GM23338 (cell line): ENCODE results near the gene SORBS2. TPM values are rescaled to one million over a fixed set of nuclear protein-coding genes. Genes with fewer than 3 reads are reported as not detected.

ENCODE experiments used
- ATAC-seq: fragments of 200-7000 bp; cut with Tn5 transposase; 3 replicates; pipeline ENCODE4 v1.9.1; 2020
- DNase-seq: peaks from one replicate; pipeline ENCODE4 v3.0.0-alpha.2; 2015; ENCODE audit warnings: low spot score
- H2AFZ ChIP-seq: fragments of 200-600 bp; sonication (generic); 2 replicates; pipeline ENCODE4 v1.8.0; 2016; ENCODE audit warnings: antibody characterized with exemption, mild to moderate bottlenecking, moderate library complexity
- H3F3A ChIP-seq: fragments of 200-600 bp; sonication (generic); replicated peaks from 2 replicates; pipeline ENCODE4 v1.8.0; 2017; ENCODE audit warnings: antibody characterized with exemption, mixed run types, low read depth
- H3K27ac ChIP-seq: fragments of 200-600 bp; sonication (generic); 2 replicates; pipeline ENCODE4 v1.6.1; 2016; ENCODE audit warnings: low read depth
- H3K27me3 ChIP-seq: fragments of 200-600 bp; sonication (generic); 2 replicates; pipeline ENCODE4 v1.8.0; 2016; ENCODE audit warnings: mild to moderate bottlenecking, mixed run types, moderate library complexity; ENCODE audit not compliant: insufficient read depth
- H3K36me3 ChIP-seq: fragments of 200-600 bp; sonication (generic); 2 replicates; pipeline ENCODE4 v1.8.0; 2016; ENCODE audit warnings: mild to moderate bottlenecking; ENCODE audit not compliant: insufficient read depth
- H3K4me1 ChIP-seq: fragments of 200-600 bp; sonication (generic); 2 replicates; pipeline ENCODE4 v1.8.0; 2016; ENCODE audit warnings: mild to moderate bottlenecking, moderate library complexity; ENCODE audit not compliant: insufficient read depth
- H3K4me2 ChIP-seq: fragments of 200-600 bp; sonication (generic); 2 replicates; pipeline ENCODE4 v1.7.1; 2017; ENCODE audit warnings: mixed run types
- H3K4me3 ChIP-seq: fragments of 200-600 bp; sonication (generic); 2 replicates; pipeline ENCODE4 v1.6.1; 2016; ENCODE audit warnings: mixed run types
- H3K79me2 ChIP-seq: fragments of 200-600 bp; sonication (generic); replicated peaks from 2 replicates; pipeline ENCODE4 v1.8.0; 2017; ENCODE audit warnings: mild to moderate bottlenecking; ENCODE audit not compliant: insufficient read depth
- H3K9me2 ChIP-seq: fragments of 200-600 bp; sonication (generic); 2 replicates; pipeline ENCODE4 v1.8.0; 2017; ENCODE audit not compliant: insufficient read depth
- H4K20me1 ChIP-seq: fragments of 200-600 bp; sonication (generic); replicated peaks from 2 replicates; pipeline ENCODE4 v1.8.0; 2017; ENCODE audit warnings: mild to moderate bottlenecking; ENCODE audit not compliant: insufficient read depth
- H3K27ac Mint-ChIP-seq: 2 replicates; pipeline ENCODE4 v1.8.0; 2020; ENCODE audit warnings: inconsistent platforms, mild to moderate bottlenecking, moderate library complexity, mixed read lengths
- H3K27me3 Mint-ChIP-seq: 3 replicates; pipeline ENCODE4 v1.8.0; 2022; ENCODE audit warnings: low read depth, mild to moderate bottlenecking, moderate library complexity, mixed read lengths, inconsistent platforms; ENCODE audit not compliant: insufficient read depth, poor library complexity
- H3K36me3 Mint-ChIP-seq: 3 replicates; pipeline ENCODE4 v1.8.0; 2021; ENCODE audit warnings: low read depth, mild to moderate bottlenecking, inconsistent platforms, moderate library complexity, mixed read lengths
- H3K4me1 Mint-ChIP-seq: 3 replicates; pipeline ENCODE4 v1.8.0; 2020; ENCODE audit warnings: mild to moderate bottlenecking, inconsistent platforms, mixed read lengths
- H3K4me3 Mint-ChIP-seq: 3 replicates; pipeline ENCODE4 v1.8.0; 2021; ENCODE audit warnings: moderate library complexity, mild to moderate bottlenecking, inconsistent platforms, mixed read lengths
- H3K9me3 Mint-ChIP-seq: 3 replicates; pipeline ENCODE4 v1.8.0; 2020; ENCODE audit warnings: moderate library complexity, mild to moderate bottlenecking, inconsistent platforms, mixed read lengths
- EZH2 ChIP-seq: fragments of 200-600 bp; sonication (generic); IDR thresholded peaks from one replicate; pipeline ENCODE4 v1.8.0; 2017; ENCODE audit warnings: antibody characterized with exemption, mild to moderate bottlenecking, low read depth; ENCODE audit not compliant: unreplicated experiment
- JUNB ChIP-seq: IDR thresholded peaks from one replicate; pipeline ENCODE4 v1.6.1; 2016; ENCODE audit warnings: antibody characterized with exemption; ENCODE audit not compliant: unreplicated experiment
- NANOG ChIP-seq: IDR thresholded peaks from 2 replicates; pipeline ENCODE4 v1.6.1; 2016; ENCODE audit warnings: antibody characterized with exemption, borderline replicate concordance
- POLR2AphosphoS5 ChIP-seq: IDR thresholded peaks from 2 replicates; pipeline ENCODE4 v1.6.1; 2016; ENCODE audit warnings: antibody characterized with exemption, low read depth
- STAT1 ChIP-seq: IDR thresholded peaks from one replicate; pipeline ENCODE4 v1.6.1; 2016; ENCODE audit warnings: antibody characterized with exemption; ENCODE audit not compliant: unreplicated experiment
- ZNF114 ChIP-seq: fragments of 250-450 bp; sonication (Bioruptor Pico); IDR thresholded peaks from 2 replicates; pipeline ENCODE4 v1.5.0; 2020; ENCODE audit warnings: mild to moderate bottlenecking, moderate library complexity
- ZNF331 ChIP-seq: fragments of 250-450 bp; sonication (Bioruptor Pico); IDR thresholded peaks from 2 replicates; pipeline ENCODE4 v1.5.0; 2020; ENCODE audit warnings: low read depth, mild to moderate bottlenecking, moderate library complexity
- polyA plus RNA-seq: library from polyadenylated mRNA; unstranded; fragments of >200 nt; fragmentation: Nextera tagmentation; extraction: Ambion mirVana; gene quantifications from 2 replicates; pipeline ENCODE4 v1.2.1, GENCODE V29; 2016
- total RNA-seq: library from RNA; depleted of rRNA; stranded (reverse); fragments of >200 nt; shearing (Covaris generic); gene quantifications from 2 replicates; pipeline ENCODE4 v1.2.3, GENCODE V29; 2014
- TF ChIP-seq, protein P1 (sequence below): fragments of 250-450 bp; sonication (Bioruptor Pico); IDR thresholded peaks from 2 replicates; pipeline ENCODE4 v1.5.0; 2020; ENCODE audit warnings: mild to moderate bottlenecking, moderate library complexity
- TF ChIP-seq, protein P2 (sequence below), 2 experiments: fragments of 200-600 bp in 1 of 2; sonication (generic) in 1 of 2; conservative IDR thresholded peaks; 2 replicates each; pipeline versions ENCODE4 v1.5.1 to v1.6.1; 2016 to 2017; ENCODE audit warnings: antibody characterized with exemption in 2 of 2, low read depth in 2 of 2, mild to moderate bottlenecking in 2 of 2, moderate library complexity in 1 of 2
- TF ChIP-seq, protein P3 (sequence below): IDR thresholded peaks from one replicate; pipeline ENCODE4 v1.6.1; 2018; ENCODE audit warnings: antibody characterized with exemption; ENCODE audit not compliant: unreplicated experiment
- TF ChIP-seq, protein P4 (sequence below): IDR thresholded peaks from 2 replicates; pipeline ENCODE4 v1.6.1; 2016; ENCODE audit warnings: antibody characterized with exemption

Gene SORBS2
- total and polyA plus RNA-seq, 2 experiments from 2014 or later = 17.8 to 27.6 TPM

DNA sequence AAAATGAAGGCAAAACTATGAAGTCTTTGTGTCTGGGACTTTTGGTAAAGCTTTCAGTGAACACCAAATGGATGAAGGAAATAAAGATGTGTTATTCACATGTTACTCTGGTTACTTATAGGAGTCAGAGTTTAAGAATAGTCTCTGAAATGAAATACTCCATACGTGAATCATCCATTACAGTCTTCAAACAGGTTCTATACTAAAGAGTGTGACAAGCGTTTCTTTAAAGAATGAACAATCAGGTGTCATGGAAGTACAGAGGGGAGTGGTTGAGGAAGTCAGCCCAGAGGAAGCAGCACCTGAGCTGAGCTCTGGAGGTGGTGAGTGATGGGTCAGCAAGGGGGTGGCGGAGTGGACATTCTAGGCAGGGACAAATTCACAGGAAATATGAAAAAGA is 41.8 kb upstream of the SORBS2 start (continued):
- TF ChIP-seq, protein P1, sequence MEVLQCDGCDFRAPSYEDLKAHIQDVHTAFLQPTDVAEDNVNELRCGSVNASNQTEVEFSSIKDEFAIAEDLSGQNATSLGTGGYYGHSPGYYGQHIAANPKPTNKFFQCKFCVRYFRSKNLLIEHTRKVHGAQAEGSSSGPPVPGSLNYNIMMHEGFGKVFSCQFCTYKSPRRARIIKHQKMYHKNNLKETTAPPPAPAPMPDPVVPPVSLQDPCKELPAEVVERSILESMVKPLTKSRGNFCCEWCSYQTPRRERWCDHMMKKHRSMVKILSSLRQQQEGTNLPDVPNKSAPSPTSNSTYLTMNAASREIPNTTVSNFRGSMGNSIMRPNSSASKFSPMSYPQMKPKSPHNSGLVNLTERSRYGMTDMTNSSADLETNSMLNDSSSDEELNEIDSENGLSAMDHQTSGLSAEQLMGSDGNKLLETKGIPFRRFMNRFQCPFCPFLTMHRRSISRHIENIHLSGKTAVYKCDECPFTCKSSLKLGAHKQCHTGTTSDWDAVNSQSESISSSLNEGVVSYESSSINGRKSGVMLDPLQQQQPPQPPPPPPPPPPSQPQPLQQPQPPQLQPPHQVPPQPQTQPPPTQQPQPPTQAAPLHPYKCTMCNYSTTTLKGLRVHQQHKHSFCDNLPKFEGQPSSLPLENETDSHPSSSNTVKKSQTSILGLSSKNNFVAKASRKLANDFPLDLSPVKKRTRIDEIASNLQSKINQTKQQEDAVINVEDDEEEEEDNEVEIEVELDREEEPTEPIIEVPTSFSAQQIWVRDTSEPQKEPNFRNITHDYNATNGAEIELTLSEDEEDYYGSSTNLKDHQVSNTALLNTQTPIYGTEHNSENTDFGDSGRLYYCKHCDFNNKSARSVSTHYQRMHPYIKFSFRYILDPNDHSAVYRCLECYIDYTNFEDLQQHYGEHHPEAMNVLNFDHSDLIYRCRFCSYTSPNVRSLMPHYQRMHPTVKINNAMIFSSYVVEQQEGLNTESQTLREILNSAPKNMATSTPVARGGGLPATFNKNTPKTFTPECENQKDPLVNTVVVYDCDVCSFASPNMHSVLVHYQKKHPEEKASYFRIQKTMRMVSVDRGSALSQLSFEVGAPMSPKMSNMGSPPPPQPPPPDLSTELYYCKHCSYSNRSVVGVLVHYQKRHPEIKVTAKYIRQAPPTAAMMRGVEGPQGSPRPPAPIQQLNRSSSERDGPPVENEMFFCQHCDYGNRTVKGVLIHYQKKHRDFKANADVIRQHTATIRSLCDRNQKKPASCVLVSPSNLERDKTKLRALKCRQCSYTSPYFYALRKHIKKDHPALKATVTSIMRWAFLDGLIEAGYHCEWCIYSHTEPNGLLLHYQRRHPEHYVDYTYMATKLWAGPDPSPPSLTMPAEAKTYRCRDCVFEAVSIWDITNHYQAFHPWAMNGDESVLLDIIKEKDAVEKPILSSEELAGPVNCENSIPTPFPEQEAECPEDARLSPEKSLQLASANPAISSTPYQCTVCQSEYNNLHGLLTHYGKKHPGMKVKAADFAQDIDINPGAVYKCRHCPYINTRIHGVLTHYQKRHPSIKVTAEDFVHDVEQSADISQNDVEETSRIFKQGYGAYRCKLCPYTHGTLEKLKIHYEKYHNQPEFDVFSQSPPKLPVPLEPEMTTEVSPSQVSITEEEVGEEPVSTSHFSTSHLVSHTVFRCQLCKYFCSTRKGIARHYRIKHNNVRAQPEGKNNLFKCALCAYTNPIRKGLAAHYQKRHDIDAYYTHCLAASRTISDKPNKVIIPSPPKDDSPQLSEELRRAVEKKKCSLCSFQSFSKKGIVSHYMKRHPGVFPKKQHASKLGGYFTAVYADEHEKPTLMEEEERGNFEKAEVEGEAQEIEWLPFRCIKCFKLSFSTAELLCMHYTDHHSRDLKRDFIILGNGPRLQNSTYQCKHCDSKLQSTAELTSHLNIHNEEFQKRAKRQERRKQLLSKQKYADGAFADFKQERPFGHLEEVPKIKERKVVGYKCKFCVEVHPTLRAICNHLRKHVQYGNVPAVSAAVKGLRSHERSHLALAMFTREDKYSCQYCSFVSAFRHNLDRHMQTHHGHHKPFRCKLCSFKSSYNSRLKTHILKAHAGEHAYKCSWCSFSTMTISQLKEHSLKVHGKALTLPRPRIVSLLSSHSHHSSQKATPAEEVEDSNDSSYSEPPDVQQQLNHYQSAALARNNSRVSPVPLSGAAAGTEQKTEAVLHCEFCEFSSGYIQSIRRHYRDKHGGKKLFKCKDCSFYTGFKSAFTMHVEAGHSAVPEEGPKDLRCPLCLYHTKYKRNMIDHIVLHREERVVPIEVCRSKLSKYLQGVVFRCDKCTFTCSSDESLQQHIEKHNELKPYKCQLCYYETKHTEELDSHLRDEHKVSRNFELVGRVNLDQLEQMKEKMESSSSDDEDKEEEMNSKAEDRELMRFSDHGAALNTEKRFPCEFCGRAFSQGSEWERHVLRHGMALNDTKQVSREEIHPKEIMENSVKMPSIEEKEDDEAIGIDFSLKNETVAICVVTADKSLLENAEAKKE (CRISPR knock-in tag) = no peak
- TF ChIP-seq ZNF331 (no peak), POLR2AphosphoS5 (no peak), NANOG (no peak)
- TF ChIP-seq, protein P2, sequence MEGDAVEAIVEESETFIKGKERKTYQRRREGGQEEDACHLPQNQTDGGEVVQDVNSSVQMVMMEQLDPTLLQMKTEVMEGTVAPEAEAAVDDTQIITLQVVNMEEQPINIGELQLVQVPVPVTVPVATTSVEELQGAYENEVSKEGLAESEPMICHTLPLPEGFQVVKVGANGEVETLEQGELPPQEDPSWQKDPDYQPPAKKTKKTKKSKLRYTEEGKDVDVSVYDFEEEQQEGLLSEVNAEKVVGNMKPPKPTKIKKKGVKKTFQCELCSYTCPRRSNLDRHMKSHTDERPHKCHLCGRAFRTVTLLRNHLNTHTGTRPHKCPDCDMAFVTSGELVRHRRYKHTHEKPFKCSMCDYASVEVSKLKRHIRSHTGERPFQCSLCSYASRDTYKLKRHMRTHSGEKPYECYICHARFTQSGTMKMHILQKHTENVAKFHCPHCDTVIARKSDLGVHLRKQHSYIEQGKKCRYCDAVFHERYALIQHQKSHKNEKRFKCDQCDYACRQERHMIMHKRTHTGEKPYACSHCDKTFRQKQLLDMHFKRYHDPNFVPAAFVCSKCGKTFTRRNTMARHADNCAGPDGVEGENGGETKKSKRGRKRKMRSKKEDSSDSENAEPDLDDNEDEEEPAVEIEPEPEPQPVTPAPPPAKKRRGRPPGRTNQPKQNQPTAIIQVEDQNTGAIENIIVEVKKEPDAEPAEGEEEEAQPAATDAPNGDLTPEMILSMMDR (conservative IDR thresholded peaks at IDR 0.05; ENCODE audit: low read depth in 2 of 2) = no peak

DNA sequence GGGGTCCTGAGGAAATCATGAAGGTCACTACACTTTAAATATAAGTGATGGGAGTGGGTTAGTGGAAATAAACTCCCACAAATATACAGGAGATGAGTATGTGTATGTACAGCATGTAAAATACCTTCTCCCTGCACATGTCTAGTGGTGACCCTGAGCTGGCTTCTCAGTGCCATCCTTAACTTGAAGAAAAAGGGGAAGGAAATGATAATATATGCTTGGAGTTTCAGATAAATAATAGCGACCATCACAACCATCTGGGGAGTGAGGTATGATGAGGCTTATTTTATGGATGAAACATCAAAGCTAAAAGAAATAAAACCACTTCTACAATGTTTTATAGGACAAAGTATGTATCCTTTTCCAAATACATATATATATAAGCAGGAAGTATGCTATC is 41.0 kb upstream of the SORBS2 start:
- Mint-ChIP-seq H3K9me3 (peaks cover 42% of the 10 kb centered on the region), H3K27me3 (peaks cover 2% of the 10 kb centered on the region), H3K27ac (no peak overlapping the region), H3K36me3 (peaks cover 45% of the 10 kb centered on the region), H3K4me3 (no peak overlapping the region), H3K4me1 (peaks cover 3% of the 10 kb centered on the region; the same call in 2 of the 3 replicates)
- Histone ChIP-seq H3K36me3 (peaks cover 9% of the 10 kb centered on the region), H3K4me1 (peaks cover 4% of the 10 kb centered on the region), H3K79me2 (no peaks in the 10 kb centered on the region), H3K27ac (no peak overlapping the region), H2AFZ (no peak overlapping the region), H3K9me2 (peaks cover 3% of the 10 kb centered on the region), H3F3A (no peaks in the 10 kb centered on the region), H4K20me1 (no peaks in the 10 kb centered on the region), H3K4me2 (no peak overlapping the region), H3K4me3 (no peak overlapping the region), H3K27me3 (no peaks in the 10 kb centered on the region)
- no peak for ATAC-seq
- DNase-seq = no peak
- TF ChIP-seq ZNF114 = no peak
- TF ChIP-seq EZH2 = no peak
- no peak for TF ChIP-seq NANOG
- TF ChIP-seq STAT1 = no peak
- TF ChIP-seq, protein P3, sequence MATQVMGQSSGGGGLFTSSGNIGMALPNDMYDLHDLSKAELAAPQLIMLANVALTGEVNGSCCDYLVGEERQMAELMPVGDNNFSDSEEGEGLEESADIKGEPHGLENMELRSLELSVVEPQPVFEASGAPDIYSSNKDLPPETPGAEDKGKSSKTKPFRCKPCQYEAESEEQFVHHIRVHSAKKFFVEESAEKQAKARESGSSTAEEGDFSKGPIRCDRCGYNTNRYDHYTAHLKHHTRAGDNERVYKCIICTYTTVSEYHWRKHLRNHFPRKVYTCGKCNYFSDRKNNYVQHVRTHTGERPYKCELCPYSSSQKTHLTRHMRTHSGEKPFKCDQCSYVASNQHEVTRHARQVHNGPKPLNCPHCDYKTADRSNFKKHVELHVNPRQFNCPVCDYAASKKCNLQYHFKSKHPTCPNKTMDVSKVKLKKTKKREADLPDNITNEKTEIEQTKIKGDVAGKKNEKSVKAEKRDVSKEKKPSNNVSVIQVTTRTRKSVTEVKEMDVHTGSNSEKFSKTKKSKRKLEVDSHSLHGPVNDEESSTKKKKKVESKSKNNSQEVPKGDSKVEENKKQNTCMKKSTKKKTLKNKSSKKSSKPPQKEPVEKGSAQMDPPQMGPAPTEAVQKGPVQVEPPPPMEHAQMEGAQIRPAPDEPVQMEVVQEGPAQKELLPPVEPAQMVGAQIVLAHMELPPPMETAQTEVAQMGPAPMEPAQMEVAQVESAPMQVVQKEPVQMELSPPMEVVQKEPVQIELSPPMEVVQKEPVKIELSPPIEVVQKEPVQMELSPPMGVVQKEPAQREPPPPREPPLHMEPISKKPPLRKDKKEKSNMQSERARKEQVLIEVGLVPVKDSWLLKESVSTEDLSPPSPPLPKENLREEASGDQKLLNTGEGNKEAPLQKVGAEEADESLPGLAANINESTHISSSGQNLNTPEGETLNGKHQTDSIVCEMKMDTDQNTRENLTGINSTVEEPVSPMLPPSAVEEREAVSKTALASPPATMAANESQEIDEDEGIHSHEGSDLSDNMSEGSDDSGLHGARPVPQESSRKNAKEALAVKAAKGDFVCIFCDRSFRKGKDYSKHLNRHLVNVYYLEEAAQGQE = no peak
- TF ChIP-seq, protein P4, sequence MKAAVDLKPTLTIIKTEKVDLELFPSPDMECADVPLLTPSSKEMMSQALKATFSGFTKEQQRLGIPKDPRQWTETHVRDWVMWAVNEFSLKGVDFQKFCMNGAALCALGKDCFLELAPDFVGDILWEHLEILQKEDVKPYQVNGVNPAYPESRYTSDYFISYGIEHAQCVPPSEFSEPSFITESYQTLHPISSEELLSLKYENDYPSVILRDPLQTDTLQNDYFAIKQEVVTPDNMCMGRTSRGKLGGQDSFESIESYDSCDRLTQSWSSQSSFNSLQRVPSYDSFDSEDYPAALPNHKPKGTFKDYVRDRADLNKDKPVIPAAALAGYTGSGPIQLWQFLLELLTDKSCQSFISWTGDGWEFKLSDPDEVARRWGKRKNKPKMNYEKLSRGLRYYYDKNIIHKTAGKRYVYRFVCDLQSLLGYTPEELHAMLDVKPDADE = no peak
- no peak for TF ChIP-seq JUNB
- TF ChIP-seq POLR2AphosphoS5 = no peak
- TF ChIP-seq ZNF331 = no peak
